A673 (cell line): Measurements from ENCODE around the gene DLK2. TPM values are rescaled to one million over a fixed set of nuclear protein-coding genes. Genes with fewer than 3 reads are reported as not detected.

Source experiments
- BruUV-seq: library from RNA; stranded (reverse); fragments of 400-500 nt; replicated peaks from 2 replicates; lab custom pipeline; 2021; lab: Mats Ljungman, UMichigan
- CTCF ChIA-PET: fragments of 300-600 bp; sonication (Branson Sonifier 250); formaldehyde crosslinking; loops from one replicate; lab custom pipeline; 2022; ENCODE audit warnings: antibody characterized with exemption; lab: Charles Lee
- POLR2A ChIA-PET: fragments of 300-600 bp; sonication (Branson Sonifier 250); formaldehyde crosslinking; loops from one replicate; lab custom pipeline; 2022; ENCODE audit warnings: antibody characterized with exemption; ENCODE audit not compliant: low non-redundant PET; lab: Charles Lee
- DNase-seq: peaks from one replicate; pipeline ENCODE4 v3.0.0-alpha.2; 2015; ENCODE audit warnings: low spot score
- H3K27ac ChIP-seq: fragments of 200-600 bp; sonication (generic); 2 replicates; pipeline ENCODE4 v1.5.1; 2016; ENCODE audit warnings: mixed run types, low read depth, mild to moderate bottlenecking, mixed read lengths, antibody characterized with exemption, low read length; ENCODE audit not compliant: poor library complexity, severe bottlenecking
- H3K27me3 ChIP-seq: fragments of 200-600 bp; sonication (generic); replicated peaks from 2 replicates; pipeline ENCODE4 v1.6.1; 2017; ENCODE audit warnings: mixed run types, low read depth, mild to moderate bottlenecking, mixed read lengths, antibody characterized with exemption, low read length; ENCODE audit not compliant: insufficient read depth, poor library complexity
- H3K36me3 ChIP-seq: fragments of 200-600 bp; sonication (generic); 2 replicates; pipeline ENCODE4 v1.6.1; 2016; ENCODE audit warnings: mixed run types, mild to moderate bottlenecking, mixed read lengths, antibody characterized with exemption, low read length; ENCODE audit not compliant: insufficient read depth, poor library complexity, severe bottlenecking
- H3K4me1 ChIP-seq: fragments of 200-600 bp; sonication (generic); 2 replicates; pipeline ENCODE4 v1.6.1; 2017; ENCODE audit warnings: mixed run types, mild to moderate bottlenecking, mixed read lengths, antibody characterized with exemption, low read length; ENCODE audit not compliant: insufficient read depth, poor library complexity, severe bottlenecking
- H3K4me3 ChIP-seq: fragments of 200-600 bp; sonication (generic); 2 replicates; pipeline ENCODE4 v1.5.1; 2016; ENCODE audit warnings: low read depth, mixed run types, mild to moderate bottlenecking, mixed read lengths, low read length; ENCODE audit not compliant: poor library complexity, severe bottlenecking
- H3K9me3 ChIP-seq: fragments of 200-600 bp; sonication (generic); 2 replicates; pipeline ENCODE4 v1.6.1; 2016; ENCODE audit warnings: mixed run types, low read depth, mild to moderate bottlenecking, mixed read lengths, antibody characterized with exemption, low read length; ENCODE audit not compliant: poor library complexity, severe bottlenecking
- CTCF ChIP-seq: fragments of 300-800, 200-600 bp; sonication (generic); conservative IDR thresholded peaks from 2 replicates; pipeline ENCODE4 v1.5.1; 2017; ENCODE audit warnings: low read depth, mild to moderate bottlenecking, antibody characterized with exemption, low read length, moderate library complexity, mixed read lengths
- EZH2 ChIP-seq: fragments of 200-600 bp; sonication (generic); IDR thresholded peaks from 2 replicates; pipeline ENCODE4 v1.6.1; 2017; ENCODE audit warnings: borderline replicate concordance, low read depth, mild to moderate bottlenecking, mixed read lengths, antibody characterized with exemption, low read length; ENCODE audit not compliant: poor library complexity, severe bottlenecking
- intact Hi-C: fragments of 100-400 bp; cut with micrococcal nuclease; formaldehyde crosslinking; loops from one replicate; pipeline ENCODE4 v1.10.0; 2022; ENCODE audit not compliant: unreplicated experiment
- total RNA-seq: library from RNA; stranded (reverse); gene quantifications from 2 replicates; pipeline ENCODE4 v1.2.3, GENCODE V29; 2021

The DLK2 gene
- total RNA-seq, 1 experiment from 2014 or later, result 0.67 TPM

- TF ChIP-seq CTCF, result no peak
- TF ChIP-seq EZH2, result no peak
- POLR2A ChIA-PET, result no interaction called here
- intact Hi-C loops, result no loop called here
These were observed 14.6 kb upstream of the DLK2 start for GRCh38 chr6:43469947-43470346.

GRCh38 chr6:43468748-43469681, 13.7 kb upstream of the DLK2 start:
- POLR2A ChIA-PET, result no interaction called here
- no peak for DNase-seq
- no peaks in the 10 kb centered on the region for H3K36me3 ChIP-seq
- H3K4me1 ChIP-seq, result no peaks in the 10 kb centered on the region
- H3K9me3 ChIP-seq, result no peaks in the 10 kb centered on the region
- BruUV-seq, result no TSS peak
- H3K27me3 ChIP-seq, result no peaks in the 10 kb centered on the region
- TF ChIP-seq CTCF (no peak), EZH2 (no peak)
- H3K4me3 ChIP-seq, result no peak overlapping the region
- CTCF ChIA-PET, result no interaction called here
- H3K27ac ChIP-seq, result no peak overlapping the region
- intact Hi-C loops, result no loop called here

More at GRCh38 chr6:43469947-43470346, 14.6 kb upstream of the DLK2 start:
- Histone ChIP-seq H3K36me3 (no peaks in the 10 kb centered on the region), H3K4me3 (no peak overlapping the region), H3K27me3 (no peaks in the 10 kb centered on the region), H3K9me3 (no peaks in the 10 kb centered on the region), H3K27ac (no peak overlapping the region), H3K4me1 (no peaks in the 10 kb centered on the region)
- CTCF ChIA-PET, result no interaction called here
- no TSS peak for BruUV-seq
- no peak for DNase-seq

DNA sequence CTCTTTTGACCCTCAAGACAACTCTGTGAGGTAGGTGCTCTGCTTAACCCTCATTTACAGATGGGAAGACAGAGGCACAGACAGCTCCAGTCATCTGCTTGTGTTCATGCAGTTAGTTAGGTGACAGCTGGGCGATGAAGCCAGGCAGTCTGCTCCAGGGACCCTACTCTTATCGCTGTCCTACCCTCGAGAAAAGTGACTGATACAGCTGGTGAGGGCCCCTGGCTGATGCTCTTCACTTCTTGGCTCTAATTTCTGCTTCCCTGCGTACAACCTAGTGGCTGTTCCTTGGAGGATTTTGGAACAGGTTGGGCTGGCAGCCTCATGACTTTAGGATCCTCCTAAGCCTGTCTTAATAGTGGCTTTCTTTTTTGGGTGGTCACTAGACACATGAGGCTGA, 12.9 kb upstream of the DLK2 start:
- BruUV-seq, result no TSS peak
- intact Hi-C loops, result no loop called here
- CTCF ChIA-PET, result no interaction called here

More for the DNA sequence above, 12.9 kb upstream of the DLK2 start:
- POLR2A ChIA-PET, result no interaction called here
- TF ChIP-seq EZH2, result no peak
- Histone ChIP-seq H3K9me3 (no peaks in the 10 kb centered on the region), H3K4me3 (no peak overlapping the region), H3K27me3 (no peaks in the 10 kb centered on the region), H3K4me1 (no peaks in the 10 kb centered on the region), H3K27ac (no peak overlapping the region), H3K36me3 (no peaks in the 10 kb centered on the region)
- no peak for DNase-seq
